Epidermal melanocyte (primary cell): ENCODE results near the gene MFSD11.
"Not testable (repeated sequence)": the region's sequence is repeated elsewhere in the genome, so short reads cannot be mapped to it uniquely, and the experiment has no call there.

Experiments used
- DNase-seq: peaks from one replicate; pipeline ENCODE4 v3.0.0; 2011; ENCODE audit warnings: low spot score; ENCODE audit not compliant: insufficient read length

MFSD11 gene

GRCh38 chr17:76747716-76748363 is 9.9 kb downstream of the MFSD11 start:
- peak; percentile 48 for DNase-seq

- DNase-seq: no peak
These were observed 10.7 kb downstream of the MFSD11 start for GRCh38 chr17:76748657-76749056.

- DNase-seq: no peak
These were observed 13.6 kb downstream of the MFSD11 start for GRCh38 chr17:76751416-76751993.

GRCh38 chr17:76752006-76752405 is 14.1 kb downstream of the MFSD11 start:
- DNase-seq: no peak

GRCh38 chr17:76753061-76753961 is 15.4 kb downstream of the MFSD11 start:
- no peak for DNase-seq

GRCh38 chr17:76755285-76755684 is 17.4 kb downstream of the MFSD11 start:
- no peak for DNase-seq

- DNase-seq: no peak
These were observed 19.3 kb downstream of the MFSD11 start for GRCh38 chr17:76757256-76757655.

GRCh38 chr17:76758570-76758969 is 20.7 kb downstream of the MFSD11 start:
- no peak for DNase-seq

GRCh38 chr17:76772842-76773525 is 35.1 kb downstream of the MFSD11 start:
- no peak for DNase-seq

GRCh38 chr17:76775021-76775600 is 37.2 kb downstream of the MFSD11 start:
- no peak for DNase-seq

GRCh38 chr17:76781056-76781982 is 43.4 kb downstream of the MFSD11 start:
- DNase-seq: no peak

- no peak for DNase-seq
These were observed 45.2 kb downstream of the MFSD11 start for GRCh38 chr17:76783146-76783545.

- no peak for DNase-seq
These were observed 47.0 kb downstream of the MFSD11 start for GRCh38 chr17:76784926-76785325.

GRCh38 chr17:76787866-76788265 is 49.9 kb downstream of the MFSD11 start:
- not testable (repeated sequence) for DNase-seq

GRCh38 chr17:76789235-76789788 is 51.4 kb downstream of the MFSD11 start:
- DNase-seq: no peak

GRCh38 chr17:76791053-76791980 is 53.4 kb downstream of the MFSD11 start:
- peak; percentile 46 for DNase-seq

GRCh38 chr17:76792348-76792747 is 54.4 kb downstream of the MFSD11 start:
- no peak for DNase-seq

GRCh38 chr17:76793775-76794174 is 55.9 kb downstream of the MFSD11 start:
- no peak for DNase-seq

GRCh38 chr17:76796081-76796480 is 58.2 kb downstream of the MFSD11 start:
- no peak for DNase-seq
